Left ventricle myocardium inferior (tissue), 1 donor: ENCODE measurements around the gene PTPRN2. TPM values are rescaled to one million over a fixed set of nuclear protein-coding genes. Genes with fewer than 3 reads are reported as not detected.

Source experiments
- DNase-seq: peaks from one replicate; pipeline ENCODE4 v3.0.0-alpha.2; 2020
- H3K27ac ChIP-seq: fragments of 200-600 bp; replicated peaks from 2 replicates; pipeline ENCODE4 v1.8.0; 2021
- H3K27me3 ChIP-seq: fragments of 200-600 bp; 2 replicates; pipeline ENCODE4 v1.8.0; 2021; ENCODE audit warnings: low read depth
- H3K36me3 ChIP-seq: fragments of 200-600 bp; 2 replicates; pipeline ENCODE4 v1.8.0; 2021
- H3K4me1 ChIP-seq: fragments of 200-600 bp; 2 replicates; pipeline ENCODE4 v1.8.0; 2021
- H3K4me3 ChIP-seq: fragments of 200-600 bp; 2 replicates; pipeline ENCODE4 v1.8.0; 2021; ENCODE audit warnings: mild to moderate bottlenecking, moderate library complexity
- H3K9me3 ChIP-seq: fragments of 200-600 bp; replicated peaks from 2 replicates; pipeline ENCODE4 v1.8.0; 2021
- CTCF ChIP-seq: fragments of 200-600 bp; IDR thresholded peaks from 2 replicates; pipeline ENCODE4 v1.8.0; 2021; ENCODE audit warnings: antibody characterized with exemption, mild to moderate bottlenecking, borderline replicate concordance
- intact Hi-C: fragments of 100-400 bp; cut with micrococcal nuclease; formaldehyde crosslinking; loops from one replicate; pipeline ENCODE4 v1.11.0; 2022
- total RNA-seq: library from RNA; stranded (reverse); fragmentation: NEBNext Ultra II Directional; extraction: Animal tissue kit (Norgen Biotek cat#: 25700); gene quantifications from one replicate; pipeline ENCODE4 v1.2.1, GENCODE V29; 2021
- donor health status: DM: no; HTN: yes; CAD: no; lungs with severe emphysema.

PTPRN2 gene
- total RNA-seq, 1 donor from 2014 or later: 1.3 TPM

- TF ChIP-seq CTCF: no peak
- Histone ChIP-seq H3K36me3 (no peaks in the 10 kb centered on the region), H3K4me1 (no peaks in the 10 kb centered on the region), H3K27me3 (peaks cover 39% of the 10 kb centered on the region), H3K9me3 (no peaks in the 10 kb centered on the region), H3K27ac (no peak overlapping the region), H3K4me3 (no peak overlapping the region)
- no peak for DNase-seq
- intact Hi-C loops: no loop called here
Observed at GRCh38 chr7:158329686-158330085, 257.9 kb downstream of the PTPRN2 start.

- DNase-seq: no peak
- Histone ChIP-seq H3K4me1 (no peaks in the 10 kb centered on the region), H3K27me3 (peaks cover 44% of the 10 kb centered on the region), H3K27ac (no peak overlapping the region), H3K9me3 (no peaks in the 10 kb centered on the region), H3K36me3 (no peaks in the 10 kb centered on the region), H3K4me3 (no peak overlapping the region)
- TF ChIP-seq CTCF: no peak
- intact Hi-C loops: no loop called here
Observed at GRCh38 chr7:158329014-158329610, 258.5 kb downstream of the PTPRN2 start.

- no peak for TF ChIP-seq CTCF
- Histone ChIP-seq H3K27ac (no peak overlapping the region), H3K36me3 (no peaks in the 10 kb centered on the region), H3K4me3 (no peak overlapping the region), H3K4me1 (no peaks in the 10 kb centered on the region), H3K27me3 (peaks cover 51% of the 10 kb centered on the region), H3K9me3 (no peaks in the 10 kb centered on the region)
- intact Hi-C loops: no loop called here
- no peak for DNase-seq
Observed at GRCh38 chr7:158328376-158329013, 259.1 kb downstream of the PTPRN2 start.

GRCh38 chr7:158327571-158328180 lies 259.9 kb downstream of the PTPRN2 start:
- intact Hi-C loops: no loop called here
- no peak for TF ChIP-seq CTCF
- H3K27ac ChIP-seq: no peak overlapping the region
- H3K27me3 ChIP-seq: peaks cover 59% of the 10 kb centered on the region
- H3K9me3 ChIP-seq: no peaks in the 10 kb centered on the region
- DNase-seq: no peak
- no peak overlapping the region for H3K4me3 ChIP-seq
- no peaks in the 10 kb centered on the region for H3K36me3 ChIP-seq
- H3K4me1 ChIP-seq: no peaks in the 10 kb centered on the region

- H3K36me3 ChIP-seq: no peaks in the 10 kb centered on the region
- H3K27me3 ChIP-seq: peaks cover 65% of the 10 kb centered on the region
- no peaks in the 10 kb centered on the region for H3K4me1 ChIP-seq
- no peak for DNase-seq
- no peak for TF ChIP-seq CTCF
- intact Hi-C loops: no loop called here
- no peak overlapping the region for H3K4me3 ChIP-seq
- H3K9me3 ChIP-seq: no peaks in the 10 kb centered on the region
- H3K27ac ChIP-seq: no peak overlapping the region
Observed at GRCh38 chr7:158327012-158327411, 260.6 kb downstream of the PTPRN2 start.
